ENCODE measurements around the gene FSHR.

DNA sequence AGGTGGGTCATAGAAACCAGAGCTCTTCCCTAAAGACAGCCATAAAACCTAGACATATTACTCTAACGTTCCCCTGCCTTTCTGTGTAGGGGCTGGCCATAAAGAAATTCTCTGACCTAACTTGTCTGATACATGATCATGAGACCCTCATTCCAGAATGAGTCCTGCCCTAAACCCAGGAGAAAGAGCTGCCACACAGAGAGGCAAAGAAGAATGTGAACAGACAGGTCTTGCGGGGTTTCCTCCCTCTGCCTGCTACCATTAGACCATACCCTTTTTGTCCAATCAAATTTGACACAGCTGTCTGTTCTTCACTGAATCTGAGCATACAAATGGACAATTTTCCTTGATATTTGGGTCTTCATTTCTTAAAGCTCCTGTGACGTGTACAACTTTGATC is 200.0 kb downstream of the FSHR start:
- TF ChIP-seq, protein P1, sequence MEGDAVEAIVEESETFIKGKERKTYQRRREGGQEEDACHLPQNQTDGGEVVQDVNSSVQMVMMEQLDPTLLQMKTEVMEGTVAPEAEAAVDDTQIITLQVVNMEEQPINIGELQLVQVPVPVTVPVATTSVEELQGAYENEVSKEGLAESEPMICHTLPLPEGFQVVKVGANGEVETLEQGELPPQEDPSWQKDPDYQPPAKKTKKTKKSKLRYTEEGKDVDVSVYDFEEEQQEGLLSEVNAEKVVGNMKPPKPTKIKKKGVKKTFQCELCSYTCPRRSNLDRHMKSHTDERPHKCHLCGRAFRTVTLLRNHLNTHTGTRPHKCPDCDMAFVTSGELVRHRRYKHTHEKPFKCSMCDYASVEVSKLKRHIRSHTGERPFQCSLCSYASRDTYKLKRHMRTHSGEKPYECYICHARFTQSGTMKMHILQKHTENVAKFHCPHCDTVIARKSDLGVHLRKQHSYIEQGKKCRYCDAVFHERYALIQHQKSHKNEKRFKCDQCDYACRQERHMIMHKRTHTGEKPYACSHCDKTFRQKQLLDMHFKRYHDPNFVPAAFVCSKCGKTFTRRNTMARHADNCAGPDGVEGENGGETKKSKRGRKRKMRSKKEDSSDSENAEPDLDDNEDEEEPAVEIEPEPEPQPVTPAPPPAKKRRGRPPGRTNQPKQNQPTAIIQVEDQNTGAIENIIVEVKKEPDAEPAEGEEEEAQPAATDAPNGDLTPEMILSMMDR (IDR thresholded peaks at IDR 0.05; ENCODE audit: insufficient read depth, low read length): no peak
- TF ChIP-seq GABPA (IDR thresholded peaks at IDR 0.05; ENCODE audit: low read depth): no peak
- TF ChIP-seq POLR2AphosphoS5 (IDR thresholded peaks at IDR 0.05; ENCODE audit: low read depth): no peak

All from HL-60 (cell line).